GM18868 (cell line): ENCODE measurements around the gene PGLYRP1.

Experiments used
- ATAC-seq: cut with Tn5 transposase; IDR thresholded peaks from one replicate; pipeline ENCODE4 v1.9.1; 2021; ENCODE audit warnings: mild to moderate bottlenecking, moderate library complexity; ENCODE audit not compliant: unreplicated experiment

Gene PGLYRP1

DNA sequence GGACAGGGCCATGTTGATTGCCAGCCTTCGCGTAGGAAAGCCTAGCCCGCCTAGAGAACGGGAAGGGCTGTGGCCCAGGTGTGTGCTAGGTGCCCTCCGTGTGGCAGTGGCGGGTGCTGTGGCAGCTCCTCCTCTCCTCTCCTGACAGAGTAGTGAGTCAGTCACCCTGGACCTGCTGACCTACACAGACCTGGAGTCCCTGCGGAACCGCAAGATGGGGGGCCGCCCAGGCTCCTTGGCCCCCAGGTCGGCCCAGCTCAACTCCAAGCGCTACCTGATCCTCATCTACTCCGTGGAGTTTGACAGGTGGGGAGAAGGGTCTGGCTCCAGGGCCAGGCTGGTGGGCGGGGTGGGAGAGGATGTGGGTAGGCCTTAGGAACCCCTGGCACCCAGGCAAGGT lies 16.4 kb downstream of the PGLYRP1 start:
- no peak for ATAC-seq

DNA sequence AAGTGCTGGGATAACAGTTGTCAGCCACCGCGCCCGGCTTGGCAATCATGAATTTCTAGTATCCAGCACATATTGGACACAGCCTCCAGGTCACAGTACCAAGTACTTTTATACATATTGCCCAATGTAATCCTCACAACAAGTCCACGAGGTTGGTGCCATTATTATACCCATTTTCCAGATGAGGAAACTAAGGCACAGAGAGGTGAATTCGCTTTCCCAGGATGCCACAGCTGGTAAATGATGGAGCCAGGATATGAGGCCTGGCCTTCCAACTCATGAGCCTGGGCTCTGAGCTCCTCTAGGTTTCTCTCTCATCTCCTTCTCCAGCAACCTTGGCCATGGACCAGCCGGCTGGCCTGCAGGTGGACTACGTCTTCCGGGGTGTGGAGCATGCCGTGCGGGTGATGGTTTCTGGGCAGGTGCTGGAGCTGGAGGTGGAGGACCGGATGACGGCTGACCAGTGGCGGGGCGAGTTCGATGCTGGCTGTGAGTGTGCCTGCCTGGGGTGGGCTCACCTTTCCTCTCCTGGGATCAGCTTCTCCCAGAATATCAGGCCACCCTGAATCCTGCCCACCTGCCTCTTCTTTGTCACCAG lies 20.1 kb downstream of the PGLYRP1 start:
- ATAC-seq = no peak

DNA sequence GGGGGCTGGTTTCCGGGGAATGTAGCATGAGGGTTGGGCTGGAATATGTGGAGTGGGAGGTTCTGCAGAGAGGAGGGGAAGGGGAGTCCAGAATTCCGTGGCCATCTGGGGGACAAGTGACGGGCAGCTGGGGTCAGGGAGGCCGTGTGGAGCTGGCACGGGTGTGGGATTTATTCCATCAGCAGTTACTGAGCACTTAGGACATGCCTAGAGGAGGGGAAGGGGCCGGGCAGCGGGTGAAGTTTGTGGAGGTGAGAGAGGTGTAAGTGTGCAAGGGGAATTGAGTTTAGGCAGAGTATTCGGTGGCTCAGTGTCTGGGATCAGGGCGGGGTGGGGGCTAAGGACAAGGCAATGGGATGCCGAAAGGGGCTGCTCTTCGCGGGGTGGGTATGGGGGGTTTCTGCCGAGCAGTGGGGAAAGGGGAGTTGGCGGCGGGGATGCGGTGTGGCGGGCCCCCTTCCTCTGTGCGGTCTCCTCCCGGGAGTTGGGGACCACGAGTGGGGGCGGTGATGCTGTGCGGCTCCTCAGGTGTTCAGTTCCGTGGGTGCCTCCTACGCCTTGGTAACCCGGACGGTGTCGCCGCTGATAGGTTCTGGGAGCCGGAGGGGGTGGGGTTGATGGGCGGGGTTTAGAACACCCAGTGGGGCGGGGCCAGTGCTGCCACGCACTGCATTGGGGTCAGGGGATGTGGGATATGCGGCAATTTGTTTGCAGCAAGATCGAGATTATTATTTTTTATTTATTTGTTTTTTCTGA lies 22.2 kb downstream of the PGLYRP1 start:
- ATAC-seq = no peak

DNA sequence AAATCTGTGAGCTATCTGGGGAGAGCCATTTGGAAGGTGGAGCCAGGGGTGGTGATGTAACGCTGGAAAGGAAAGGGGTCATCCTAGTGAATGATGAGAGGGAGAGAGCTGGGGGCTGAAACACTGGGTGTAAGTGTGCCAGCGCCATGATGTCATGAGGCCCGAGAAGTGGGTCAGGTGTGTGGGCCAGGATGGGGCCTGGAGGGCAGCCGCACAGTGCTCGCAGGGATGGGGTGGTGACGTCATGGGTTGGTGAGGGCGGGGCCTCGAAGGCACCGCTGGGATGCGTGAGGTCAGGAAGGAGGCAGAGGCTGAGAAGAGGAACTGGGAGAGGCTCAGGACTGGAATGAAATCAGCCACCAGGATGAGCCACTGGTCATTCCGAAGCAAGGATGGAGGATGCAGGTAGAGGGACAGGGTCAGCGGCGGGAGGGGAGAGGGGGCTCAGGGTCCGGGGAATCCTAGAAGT lies 23.2 kb downstream of the PGLYRP1 start:
- no peak for ATAC-seq

DNA sequence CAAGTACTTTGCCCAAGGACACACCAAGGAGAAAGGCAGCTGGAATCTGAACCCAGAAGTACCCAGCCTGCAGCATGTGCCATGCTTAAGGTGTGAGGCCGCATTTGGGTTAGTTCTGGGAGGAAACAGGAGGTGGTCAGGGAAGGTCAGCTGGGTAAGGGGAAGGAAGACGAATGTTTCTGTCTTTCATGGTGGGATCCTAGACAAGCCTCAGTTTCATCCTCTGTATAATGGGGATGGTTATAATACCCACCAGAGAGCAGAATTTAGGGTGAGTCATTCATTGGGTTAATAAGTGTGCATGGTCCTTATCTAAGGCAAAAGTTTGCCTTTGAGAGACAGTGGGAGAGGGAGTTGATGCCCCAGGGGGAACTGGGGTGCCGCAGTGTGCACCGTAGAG lies 24.0 kb downstream of the PGLYRP1 start:
- no peak for ATAC-seq

DNA sequence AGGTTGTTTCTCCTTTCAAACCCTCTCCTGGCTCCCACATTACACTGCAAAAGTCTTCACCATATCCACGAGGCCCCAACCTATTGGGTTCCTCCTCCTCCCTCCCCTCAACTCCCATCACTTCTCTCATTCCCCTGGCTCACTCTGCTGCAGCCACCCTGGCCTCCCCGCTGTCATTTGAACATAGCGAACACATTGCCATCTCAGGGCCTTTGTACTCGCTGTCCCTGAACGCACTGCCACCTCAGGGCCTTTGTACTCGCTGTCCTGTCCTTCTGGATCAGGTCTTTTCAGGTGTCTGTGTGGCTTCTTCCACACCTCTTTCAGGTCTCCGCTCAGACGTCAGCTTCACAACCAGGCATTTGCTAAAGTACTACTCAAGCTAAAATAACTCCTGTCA lies 25.9 kb downstream of the PGLYRP1 start:
- no peak for ATAC-seq

DNA sequence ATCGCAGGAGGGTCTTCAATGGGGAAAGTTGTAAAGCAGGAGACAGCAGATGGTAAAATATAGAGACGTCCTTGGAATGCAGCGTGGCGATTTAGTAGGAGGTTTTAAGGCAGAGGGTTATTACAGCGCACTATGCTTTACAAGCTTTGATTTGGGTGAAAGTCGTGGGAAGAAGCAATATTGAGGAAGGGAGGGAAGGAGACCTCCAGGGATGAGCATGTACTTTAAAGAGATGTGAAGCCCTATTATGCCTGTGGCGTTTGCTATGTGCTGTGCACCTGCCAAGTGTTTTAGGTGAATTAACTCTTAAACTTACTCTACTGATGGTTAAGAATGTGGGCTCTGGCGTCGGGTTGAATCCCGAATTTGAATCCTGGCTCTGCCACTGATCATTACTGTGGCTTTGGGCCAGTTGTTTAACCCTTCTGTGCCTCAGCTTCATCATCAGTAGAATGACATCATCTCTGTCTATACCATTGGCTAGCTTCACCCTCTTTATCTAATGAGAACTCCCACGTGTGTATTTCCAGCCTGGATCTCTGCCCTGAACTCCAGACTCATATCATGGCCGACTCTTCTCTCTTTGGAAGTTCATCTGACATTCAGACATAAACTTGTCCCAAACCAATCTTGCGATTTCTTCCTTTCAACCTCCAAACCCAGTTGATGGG lies 27.0 kb downstream of the PGLYRP1 start:
- no peak for ATAC-seq

DNA sequence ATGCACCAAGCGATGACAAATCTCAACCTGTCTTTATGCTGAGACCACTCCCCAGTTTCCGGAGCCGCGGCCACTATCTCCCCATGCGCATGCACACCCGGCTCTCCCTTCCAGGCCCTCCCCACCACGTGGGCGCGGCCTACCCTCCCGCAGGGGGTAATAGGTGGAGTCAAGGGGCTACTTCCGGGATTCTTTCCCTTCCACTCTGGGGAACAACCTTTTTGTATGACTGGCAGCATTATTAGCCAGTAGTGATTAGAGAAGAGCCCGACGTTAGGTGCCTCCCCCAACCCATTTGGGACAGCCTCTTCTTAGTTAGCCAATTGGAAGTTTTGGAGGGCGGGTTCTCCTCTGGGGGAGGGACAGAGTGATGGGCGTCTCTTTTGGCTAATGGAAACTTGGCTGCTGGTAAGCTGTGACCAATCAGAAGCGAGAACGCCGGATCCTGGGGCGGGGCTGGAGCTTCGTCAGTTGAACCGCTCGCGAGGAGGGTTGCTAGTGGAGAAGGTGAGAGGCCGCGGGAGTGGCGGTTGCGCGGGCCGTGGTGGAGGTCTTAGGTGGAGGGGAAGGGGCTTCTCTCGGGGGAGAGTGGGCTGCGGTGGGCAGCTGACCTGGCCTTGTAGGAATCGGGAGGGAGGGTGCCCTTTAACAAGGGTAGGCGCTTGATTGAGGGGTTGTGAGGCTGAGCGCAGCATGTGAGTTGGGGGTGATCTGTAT lies 27.7 kb downstream of the PGLYRP1 start, which contains the start of gene CCDC61:
Gene CCDC61 (plus strand): TSS at position 470 of the 717 bp plus-strand sequence. CDS start 7,552 bp downstream, outside the sequence.
- ATAC-seq = peak; percentile 94

DNA sequence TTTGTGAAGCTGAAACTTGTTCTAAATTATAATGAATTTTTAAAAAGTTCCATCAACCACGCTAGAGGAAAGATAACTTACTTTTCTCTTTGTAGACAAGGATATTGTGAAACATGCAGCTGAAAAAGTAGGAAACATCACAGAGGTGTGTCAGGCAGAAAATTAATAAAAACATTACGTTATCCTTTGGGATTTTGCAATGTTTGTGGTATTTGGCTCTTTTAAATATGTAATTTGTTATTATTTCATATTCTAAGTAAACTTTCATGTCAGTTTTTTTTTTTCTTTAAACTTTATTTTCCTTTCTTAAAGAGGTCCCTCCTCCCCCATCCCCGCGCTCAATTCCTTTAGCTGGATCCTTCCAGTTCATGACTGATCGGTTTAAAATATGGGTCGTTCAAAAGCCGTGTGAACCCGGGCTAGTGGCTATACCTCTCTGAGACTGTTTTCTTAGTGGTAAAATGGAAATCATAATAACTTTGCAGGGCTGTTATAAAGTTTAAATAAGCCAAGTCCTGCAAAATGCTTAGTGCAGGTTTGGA lies 28.3 kb downstream of the PGLYRP1 start:
- ATAC-seq = no peak

DNA sequence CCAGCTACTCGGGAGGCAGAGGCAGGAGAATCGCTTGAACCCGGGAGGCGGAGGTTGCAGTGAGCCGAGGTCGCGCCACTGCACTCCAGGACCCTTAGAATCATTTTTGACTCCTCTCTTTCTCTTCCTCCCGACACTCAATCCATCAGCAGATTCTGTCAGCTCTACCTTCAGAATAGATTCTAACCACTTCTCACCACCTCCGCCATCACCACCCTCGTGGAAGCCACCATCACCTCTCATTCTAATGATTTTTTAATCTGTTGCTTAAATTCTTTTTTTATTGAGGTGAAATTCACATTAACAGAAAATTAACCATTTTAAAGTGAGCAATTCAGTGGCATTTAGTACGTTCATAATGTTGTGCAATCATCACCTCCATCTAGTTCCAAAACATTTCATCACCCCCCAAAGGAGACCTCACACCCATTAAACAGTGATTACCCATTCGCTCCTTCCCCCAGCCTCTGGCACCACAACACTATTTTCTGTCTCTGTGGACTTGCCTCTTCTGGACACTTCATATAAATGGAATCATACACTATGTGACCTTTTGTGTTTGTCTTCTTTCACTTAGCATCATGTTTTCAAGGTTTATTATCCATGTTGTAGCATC lies 32.6 kb downstream of the PGLYRP1 start:
- no peak for ATAC-seq

DNA sequence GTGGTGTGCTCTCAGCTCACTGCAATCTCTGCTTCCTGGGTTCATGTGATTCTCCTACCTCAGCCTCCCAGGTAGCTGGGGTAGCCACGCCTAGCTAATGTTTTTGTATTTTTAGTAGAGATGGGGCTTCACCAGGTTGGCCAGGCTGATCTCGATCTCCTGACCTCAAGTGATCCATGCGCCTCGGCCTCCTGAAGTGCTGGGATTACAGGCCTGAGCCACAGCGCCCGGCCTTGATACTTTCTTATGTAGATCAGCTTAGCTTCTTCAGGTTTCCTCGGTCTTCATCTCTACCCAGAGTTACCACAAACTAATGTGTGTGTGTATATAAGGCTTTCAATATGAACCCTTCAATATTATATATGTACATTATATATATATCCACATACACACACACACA lies 37.5 kb downstream of the PGLYRP1 start:
- no peak for ATAC-seq

DNA sequence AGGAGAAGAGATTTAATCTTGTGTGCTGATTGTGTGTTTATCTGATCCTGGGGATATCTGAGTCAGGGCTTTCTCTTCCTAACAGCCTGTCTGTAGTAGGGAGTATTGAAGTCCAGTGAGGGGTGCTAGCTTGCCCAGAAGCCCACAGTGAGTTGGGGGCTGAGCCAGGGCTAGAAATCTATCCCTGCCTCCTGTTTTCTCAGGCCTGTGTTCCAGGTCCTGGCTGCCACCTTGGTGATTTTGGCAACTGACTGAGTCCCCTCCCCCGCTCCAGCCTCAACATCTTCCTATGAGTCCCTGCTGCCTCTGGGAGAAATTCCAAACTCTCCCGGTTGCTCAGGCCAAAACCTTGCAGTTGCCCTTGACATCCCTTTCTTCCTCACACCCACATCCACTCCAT lies 41.5 kb downstream of the PGLYRP1 start:
- ATAC-seq = no peak

DNA sequence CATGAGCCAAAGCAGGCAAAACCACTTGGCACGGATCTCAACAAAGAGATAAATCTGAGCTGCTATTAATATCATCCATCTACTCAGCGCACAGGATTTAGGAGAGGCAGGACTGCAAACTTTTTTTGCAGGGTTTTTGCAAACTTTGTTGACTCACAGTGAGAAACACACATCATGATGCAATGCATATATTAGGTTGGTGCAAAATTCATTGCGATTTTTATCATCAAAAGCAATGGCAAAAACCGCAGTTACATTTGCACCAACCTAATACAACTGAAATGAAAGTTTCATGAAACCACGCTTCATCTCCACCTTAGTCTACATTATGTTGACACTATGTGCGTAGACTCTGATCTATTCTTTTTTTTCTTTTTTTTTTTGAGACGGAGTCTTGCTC lies 44.7 kb downstream of the PGLYRP1 start:
- ATAC-seq = no peak

DNA sequence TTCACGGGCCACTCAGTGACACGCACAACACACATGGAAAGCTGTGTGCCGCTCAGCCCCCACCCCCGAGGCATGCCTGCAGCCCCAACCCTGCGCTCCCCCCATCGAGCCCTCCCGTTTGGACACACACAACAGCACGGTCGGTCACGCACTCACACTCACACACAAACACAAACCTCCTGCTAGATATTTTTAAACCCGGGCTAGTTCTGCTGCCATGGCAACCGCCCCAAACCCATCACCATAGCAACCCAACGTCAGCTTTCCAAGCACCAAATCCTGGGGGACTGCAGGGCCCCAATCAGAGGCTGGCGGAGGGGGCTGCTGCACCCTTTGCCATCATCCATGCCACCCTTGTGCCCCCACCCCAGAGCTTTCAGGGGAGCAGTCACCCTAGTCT lies 46.7 kb downstream of the PGLYRP1 start:
- no peak for ATAC-seq

DNA sequence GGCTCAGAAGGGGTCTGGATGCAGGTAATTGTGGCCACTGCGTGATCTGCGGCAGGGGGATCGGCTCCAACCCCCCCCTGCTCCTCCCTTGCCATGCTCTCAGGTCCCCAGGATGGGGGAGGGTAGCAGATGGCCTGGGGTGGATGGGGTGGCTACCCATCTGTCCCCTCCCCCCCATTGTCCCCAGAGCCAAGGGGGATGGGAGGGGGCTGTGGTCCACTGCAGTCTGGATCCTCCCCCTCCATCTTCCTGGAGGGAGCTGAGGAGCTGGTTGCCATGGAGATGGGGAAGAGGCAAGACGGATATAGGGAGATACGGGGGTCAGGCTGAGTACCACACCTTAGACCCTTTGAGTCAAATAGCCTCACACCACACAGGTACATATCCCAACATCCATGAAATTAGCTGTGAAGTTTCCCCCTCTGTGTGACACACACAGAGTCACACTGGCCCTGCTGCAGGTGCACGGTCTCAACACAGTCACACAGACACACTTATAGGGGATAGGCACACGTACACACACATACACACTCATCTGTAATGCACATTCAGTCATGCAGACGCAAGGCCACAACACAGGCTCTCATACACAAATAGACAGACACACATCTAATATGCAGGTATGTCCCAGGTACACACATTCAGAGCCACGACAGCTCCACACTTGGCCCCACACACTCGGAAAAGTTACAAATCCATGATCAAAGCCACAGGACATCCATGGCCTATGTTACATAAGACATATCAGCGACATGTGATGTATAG lies 47.4 kb downstream of the PGLYRP1 start:
- no peak for ATAC-seq

DNA sequence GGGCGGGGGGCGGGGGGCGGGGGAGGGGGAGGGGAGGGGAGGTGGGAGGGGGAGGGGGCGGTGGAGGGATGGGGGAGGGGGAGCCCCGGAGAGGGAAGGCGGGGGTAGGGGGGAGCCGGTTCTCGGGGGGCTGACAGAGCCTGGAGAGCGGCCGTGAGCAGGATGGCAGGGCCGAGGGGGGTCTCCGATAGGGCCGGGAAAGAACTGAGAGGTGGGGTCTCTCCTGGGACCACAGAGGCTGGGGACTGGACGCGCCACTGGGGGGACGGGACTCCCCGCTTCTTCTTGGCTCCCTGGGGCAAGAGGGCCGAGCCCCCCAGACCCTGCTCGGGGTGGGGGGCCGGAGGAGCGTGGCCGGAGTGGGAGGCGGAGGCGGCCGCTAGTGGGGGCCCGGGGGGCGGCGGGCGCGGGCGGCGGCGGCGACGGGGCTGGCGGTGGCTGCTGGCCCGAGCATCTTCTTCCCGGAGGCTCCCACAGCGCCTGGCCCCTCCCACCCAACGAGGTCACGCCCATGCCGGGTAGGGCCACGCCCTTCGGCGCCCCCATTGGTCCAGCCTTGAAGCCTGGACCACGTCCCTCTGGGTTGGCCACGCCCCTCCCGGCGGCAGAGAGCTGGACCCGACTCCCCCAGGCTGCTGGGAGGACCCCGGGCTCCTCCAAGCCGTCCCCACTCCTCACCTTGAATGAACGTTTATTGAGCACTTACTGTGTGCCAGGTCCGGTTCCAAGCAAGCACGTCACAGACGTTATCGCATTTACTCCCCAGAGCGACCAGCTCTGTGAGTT lies 49.1 kb downstream of the PGLYRP1 start, which contains the start of gene NOVA2:
Gene NOVA2 (minus strand): TSS at position 313 of the 786 bp plus-strand sequence. CDS start 514 bp downstream, outside the sequence.
- ATAC-seq = no peak

DNA sequence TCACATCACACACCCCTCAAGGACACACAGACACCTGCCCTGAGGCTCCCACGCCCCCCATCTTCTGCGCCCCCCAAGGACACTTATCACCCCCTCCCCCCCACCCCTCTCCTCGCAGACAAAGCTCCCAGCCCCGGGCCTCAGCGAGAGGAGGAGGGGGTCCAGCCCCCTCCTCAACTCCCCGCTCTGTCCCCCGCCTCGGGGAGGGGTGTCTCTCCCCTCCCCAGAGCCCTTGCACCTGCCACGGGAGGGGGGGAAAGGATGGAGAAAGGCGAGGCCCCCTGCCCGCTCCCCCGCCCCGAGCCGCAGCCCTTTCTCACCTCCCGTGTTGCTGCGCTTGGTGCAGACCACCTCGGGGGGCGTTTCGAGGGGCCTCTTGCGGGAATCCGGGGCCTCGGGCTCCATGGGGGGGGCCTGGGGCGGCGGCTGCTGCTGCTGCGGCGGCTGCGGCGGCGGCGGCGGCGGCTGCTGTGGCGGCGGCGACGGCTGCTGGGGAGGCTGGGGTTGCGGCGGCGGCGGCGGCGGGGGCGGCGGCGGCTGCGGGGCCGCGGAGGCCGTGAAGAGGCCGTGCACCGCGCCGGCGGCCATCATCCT lies 49.8 kb downstream of the PGLYRP1 start:
- no peak for ATAC-seq

DNA sequence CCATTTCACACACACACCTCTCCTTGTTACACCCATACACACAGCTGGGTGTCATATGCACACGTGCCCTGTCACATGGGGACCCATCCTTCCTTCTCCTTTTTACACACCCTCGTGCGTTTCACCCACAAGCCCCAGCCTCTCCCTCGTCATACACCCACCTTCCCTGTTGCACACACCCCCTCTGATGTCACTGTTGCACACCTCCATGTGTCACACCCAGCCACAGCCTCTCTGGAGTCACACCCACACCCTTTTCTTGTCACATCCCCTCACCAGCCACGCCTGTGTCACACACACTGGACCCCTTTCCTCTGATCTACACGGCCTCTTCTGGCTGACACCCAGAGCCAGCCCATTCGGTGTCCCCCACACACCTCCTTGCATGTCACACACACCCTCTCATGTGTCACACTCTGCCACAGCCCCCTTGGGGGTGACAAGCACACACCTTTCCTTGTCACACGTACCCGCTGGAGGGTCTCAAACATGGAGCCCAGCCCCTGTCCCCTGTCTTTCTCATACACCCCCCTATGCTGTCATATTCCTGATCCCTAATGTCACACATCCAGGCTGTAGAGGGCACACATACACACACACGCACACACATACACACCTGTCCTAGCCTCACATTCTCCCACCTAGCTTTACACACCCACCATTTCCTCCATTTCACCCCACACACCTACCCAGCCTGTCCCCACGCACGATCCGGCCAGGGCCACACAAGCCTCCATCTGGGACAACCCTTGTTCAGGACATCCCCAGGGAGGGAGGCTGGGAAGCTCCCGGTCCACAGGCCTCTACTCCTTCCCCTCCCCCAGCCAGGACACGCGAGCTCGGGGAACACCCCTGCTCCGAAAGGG lies 50.5 kb downstream of the PGLYRP1 start:
- ATAC-seq = no peak
